MM.1S (cell line): Measurements from ENCODE around the gene MTMR2.

Experiments
- DNase-seq: peaks from one replicate; pipeline ENCODE4 v3.0.0-alpha.2; 2015
- H2AFZ ChIP-seq: fragments of 300-600 bp; sonication (generic); 2 replicates; pipeline ENCODE4 v1.6.0; 2016; ENCODE audit warnings: antibody characterized with exemption, low read length
- H3F3A ChIP-seq: fragments of 300-600 bp; sonication (generic); 2 replicates; pipeline ENCODE4 v1.6.1; 2016; ENCODE audit warnings: mild to moderate bottlenecking, antibody characterized with exemption, low read length, moderate library complexity, mixed read lengths; ENCODE audit not compliant: insufficient read depth
- H3K27ac ChIP-seq: fragments of 300-600 bp; sonication (generic); 2 replicates; pipeline ENCODE4 v1.5.1; 2016; ENCODE audit warnings: mild to moderate bottlenecking, low read length
- H3K27me3 ChIP-seq: fragments of 300-600 bp; sonication (generic); replicated peaks from 2 replicates; pipeline ENCODE4 v1.6.0; 2016; ENCODE audit warnings: low read length; ENCODE audit not compliant: insufficient read depth
- H3K36me3 ChIP-seq: fragments of 300-600 bp; sonication (generic); replicated peaks from 2 replicates; pipeline ENCODE4 v1.6.1; 2016; ENCODE audit warnings: mild to moderate bottlenecking, low read length, mixed read lengths; ENCODE audit not compliant: insufficient read depth
- H3K4me1 ChIP-seq: fragments of 300-600 bp; sonication (generic); 2 replicates; pipeline ENCODE4 v1.6.1; 2016; ENCODE audit warnings: low read length, mixed read lengths
- H3K4me2 ChIP-seq: fragments of 300-600 bp; sonication (generic); 2 replicates; pipeline ENCODE4 v1.6.0; 2016; ENCODE audit warnings: low read depth, low read length
- H3K4me3 ChIP-seq: fragments of 300-600 bp; sonication (generic); 2 replicates; pipeline ENCODE4 v1.5.1; 2016; ENCODE audit warnings: low read length, mixed read lengths
- H3K79me2 ChIP-seq: fragments of 300-600 bp; sonication (generic); 2 replicates; pipeline ENCODE4 v1.6.1; 2016; ENCODE audit warnings: mixed run types, low read length, mixed read lengths
- H3K9ac ChIP-seq: fragments of 300-600 bp; sonication (generic); 2 replicates; pipeline ENCODE4 v1.6.1; 2016; ENCODE audit warnings: low read length, mixed read lengths
- H3K9me2 ChIP-seq: fragments of 300-600 bp; sonication (generic); replicated peaks from 2 replicates; pipeline ENCODE4 v1.6.1; 2016; ENCODE audit warnings: mild to moderate bottlenecking, low read length, mixed read lengths; ENCODE audit not compliant: insufficient read depth
- H3K9me3 ChIP-seq: fragments of 300-600 bp; sonication (generic); replicated peaks from 2 replicates; pipeline ENCODE4 v1.6.1; 2016; ENCODE audit warnings: mild to moderate bottlenecking, low read length, mixed read lengths; ENCODE audit not compliant: insufficient read depth
- H4K20me1 ChIP-seq: fragments of 300-600 bp; sonication (generic); 2 replicates; pipeline ENCODE4 v1.6.1; 2016; ENCODE audit warnings: mild to moderate bottlenecking, low read length, moderate library complexity, mixed read lengths; ENCODE audit not compliant: insufficient read depth
- EZH2 ChIP-seq: fragments of 300-600 bp; sonication (generic); optimal IDR thresholded peaks from 2 replicates; pipeline ENCODE3; 2017; ENCODE audit warnings: low read depth, mild to moderate bottlenecking, antibody characterized with exemption, low read length, mixed read lengths
- EZH2phosphoT487 ChIP-seq: fragments of 300-600 bp; sonication (generic); IDR thresholded peaks from 2 replicates; pipeline ENCODE4 v1.6.1; 2018; ENCODE audit warnings: antibody characterized with exemption, low read length
- TF ChIP-seq, protein P1 (sequence below): fragments of 300-600 bp; sonication (generic); IDR thresholded peaks from 2 replicates; pipeline ENCODE4 v1.5.1; 2016; ENCODE audit warnings: antibody characterized with exemption, low read length, mixed read lengths

Gene MTMR2

DNA sequence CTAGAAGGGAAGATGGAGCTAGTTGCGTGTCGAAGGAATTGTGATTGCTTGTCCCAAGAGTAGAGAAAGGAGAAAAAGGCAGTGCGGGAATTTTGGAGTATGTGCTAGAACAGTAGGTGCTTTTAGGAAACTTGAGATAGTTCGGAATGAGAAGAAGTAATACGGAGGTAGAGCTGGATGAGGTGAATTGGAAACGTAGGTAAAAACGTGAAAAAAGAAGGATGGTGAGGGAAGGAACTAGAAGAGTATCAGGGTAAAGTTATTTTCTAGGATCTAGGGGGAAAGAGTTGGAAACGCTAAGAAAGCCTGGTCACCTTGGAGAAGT lies 132.2 kb downstream of the MTMR2 start:
- peak overlapping the region; percentile 97 for H3K9ac ChIP-seq
- no peak for TF ChIP-seq EZH2phosphoT487
- TF ChIP-seq, protein P1, sequence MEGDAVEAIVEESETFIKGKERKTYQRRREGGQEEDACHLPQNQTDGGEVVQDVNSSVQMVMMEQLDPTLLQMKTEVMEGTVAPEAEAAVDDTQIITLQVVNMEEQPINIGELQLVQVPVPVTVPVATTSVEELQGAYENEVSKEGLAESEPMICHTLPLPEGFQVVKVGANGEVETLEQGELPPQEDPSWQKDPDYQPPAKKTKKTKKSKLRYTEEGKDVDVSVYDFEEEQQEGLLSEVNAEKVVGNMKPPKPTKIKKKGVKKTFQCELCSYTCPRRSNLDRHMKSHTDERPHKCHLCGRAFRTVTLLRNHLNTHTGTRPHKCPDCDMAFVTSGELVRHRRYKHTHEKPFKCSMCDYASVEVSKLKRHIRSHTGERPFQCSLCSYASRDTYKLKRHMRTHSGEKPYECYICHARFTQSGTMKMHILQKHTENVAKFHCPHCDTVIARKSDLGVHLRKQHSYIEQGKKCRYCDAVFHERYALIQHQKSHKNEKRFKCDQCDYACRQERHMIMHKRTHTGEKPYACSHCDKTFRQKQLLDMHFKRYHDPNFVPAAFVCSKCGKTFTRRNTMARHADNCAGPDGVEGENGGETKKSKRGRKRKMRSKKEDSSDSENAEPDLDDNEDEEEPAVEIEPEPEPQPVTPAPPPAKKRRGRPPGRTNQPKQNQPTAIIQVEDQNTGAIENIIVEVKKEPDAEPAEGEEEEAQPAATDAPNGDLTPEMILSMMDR = no peak
- TF ChIP-seq EZH2 = no peak
- H3K27ac ChIP-seq = peak overlapping the region; percentile 96; the same call in 1 of the 2 replicates
- no peaks in the 10 kb centered on the region for H3K27me3 ChIP-seq
- peaks cover 27% of the 10 kb centered on the region for H3F3A ChIP-seq
- H4K20me1 ChIP-seq = no peaks in the 10 kb centered on the region
- peaks cover 22% of the 10 kb centered on the region for H3K4me1 ChIP-seq
- no peaks in the 10 kb centered on the region for H3K9me2 ChIP-seq
- H3K4me2 ChIP-seq = peak overlapping the region; percentile 93
- no peaks in the 10 kb centered on the region for H3K9me3 ChIP-seq
- H3K79me2 ChIP-seq = peaks cover 82% of the 10 kb centered on the region
- H3K36me3 ChIP-seq = no peaks in the 10 kb centered on the region
- H2AFZ ChIP-seq = peak overlapping the region; percentile 85
- H3K4me3 ChIP-seq = peak overlapping the region; percentile 90
- no peak for DNase-seq

DNA sequence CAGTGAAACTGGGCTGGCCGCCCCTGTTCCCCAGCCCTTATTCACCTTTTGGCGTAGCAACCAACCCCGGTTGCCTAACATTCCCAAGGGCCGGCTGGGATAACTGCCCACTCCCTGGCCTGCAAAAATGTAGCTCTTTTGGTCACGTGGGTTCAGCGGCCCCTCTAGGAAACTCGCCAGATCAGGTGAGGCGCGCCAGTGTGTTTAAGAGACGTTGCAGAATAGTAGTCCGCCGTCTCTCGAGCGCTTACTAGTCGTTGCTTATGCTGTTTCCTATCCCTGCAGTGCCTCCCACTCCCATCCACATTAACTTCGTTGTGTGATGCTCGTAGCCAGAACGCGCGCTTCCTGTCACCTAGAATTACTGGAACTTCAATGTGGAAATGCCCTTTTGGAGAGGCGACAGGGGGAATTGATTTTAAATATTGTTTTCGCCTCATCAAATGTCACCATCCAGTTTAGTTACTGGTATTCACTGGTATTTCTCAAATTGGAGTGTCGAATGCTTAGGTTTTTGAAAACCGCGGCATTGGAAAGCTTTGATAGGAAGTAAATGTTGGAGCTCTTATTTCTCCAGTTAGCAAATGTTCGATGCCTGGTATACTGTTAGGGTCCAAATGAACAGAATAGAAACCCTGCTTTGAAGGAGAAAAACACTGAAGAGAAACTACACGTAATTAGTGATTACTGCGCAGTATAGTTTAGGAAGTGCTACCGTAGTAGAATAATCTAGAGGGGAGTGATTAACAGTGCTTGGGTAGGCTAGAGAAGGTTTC lies 132.8 kb downstream of the MTMR2 start:
- Histone ChIP-seq H3K9me3 (no peaks in the 10 kb centered on the region), H3F3A (peaks cover 27% of the 10 kb centered on the region), H4K20me1 (no peaks in the 10 kb centered on the region), H3K27me3 (no peaks in the 10 kb centered on the region), H3K4me2 (peak overlapping the region; percentile 93), H3K79me2 (peaks cover 77% of the 10 kb centered on the region), H3K9me2 (no peaks in the 10 kb centered on the region), H2AFZ (peak overlapping the region; percentile 85), H3K36me3 (no peaks in the 10 kb centered on the region), H3K4me1 (peaks cover 22% of the 10 kb centered on the region), H3K27ac (peak overlapping the region; percentile 96), H3K4me3 (peak overlapping the region; percentile 90), H3K9ac (peak overlapping the region; percentile 97)
- TF ChIP-seq EZH2phosphoT487 (no peak), EZH2 (no peak)
- TF ChIP-seq, protein P1 = no peak
- peak; percentile 81 for DNase-seq

DNA sequence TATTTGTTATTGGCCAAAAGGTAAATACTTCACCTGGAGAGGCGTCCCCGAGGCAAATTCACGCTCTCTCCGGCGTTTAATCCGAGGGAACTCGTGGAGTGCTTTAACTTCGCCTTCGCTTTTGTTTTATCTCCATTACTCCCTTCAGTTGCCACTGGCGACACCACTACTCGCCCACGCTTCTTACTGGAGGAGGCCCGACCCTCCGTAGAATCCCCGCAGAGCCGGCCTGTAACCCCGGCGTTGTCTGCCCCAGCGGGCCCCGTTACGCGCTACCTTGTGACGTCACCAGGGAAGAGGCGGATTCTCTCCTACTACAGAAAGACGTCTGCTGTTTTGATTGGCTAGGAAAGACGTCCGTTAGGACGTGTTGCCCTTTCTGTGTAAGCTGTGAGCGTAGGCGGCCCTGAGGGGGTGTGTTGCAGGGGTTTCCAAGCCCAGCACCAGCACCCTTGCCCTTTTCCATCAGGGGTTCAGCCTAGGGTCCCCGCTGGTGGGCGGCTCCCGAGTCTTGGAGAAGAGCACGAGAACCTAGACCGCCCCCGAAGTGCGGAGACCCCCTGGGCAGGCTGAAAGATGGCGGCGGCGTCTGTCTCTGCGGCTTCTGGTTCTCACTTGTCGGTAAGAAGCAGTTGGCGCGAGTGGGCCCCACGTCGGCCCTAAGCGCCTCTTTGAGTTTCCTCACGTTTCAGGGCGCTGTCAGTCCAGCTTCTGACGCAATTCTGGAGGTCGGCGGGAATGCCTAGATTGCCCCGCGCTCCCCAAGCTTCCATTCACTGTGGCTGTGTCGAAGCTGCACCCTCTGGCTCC lies 133.6 kb downstream of the MTMR2 start, which contains the start of gene CEP57:
CEP57 (plus strand) TSS at position 376 of the 810 bp plus-strand sequence; CDS start at position 577, 201 bp downstream.
- no peaks in the 10 kb centered on the region for H4K20me1 ChIP-seq
- H3K4me1 ChIP-seq = peaks cover 22% of the 10 kb centered on the region
- peak within 1 kb of the TSS; percentile 85 for H2AFZ ChIP-seq
- H3K4me2 ChIP-seq = peak within 1 kb of the TSS; percentile 93
- H3K36me3 ChIP-seq = peaks cover 3% of the 10 kb centered on the region; the same call in 1 of the 2 replicates
- H3F3A ChIP-seq = peaks cover 27% of the 10 kb centered on the region
- peaks cover 75% of the 10 kb centered on the region for H3K79me2 ChIP-seq
- DNase-seq = peak; percentile 99
- TF ChIP-seq EZH2phosphoT487 (no peak), EZH2 (no peak)
- TF ChIP-seq, protein P1 = no peak
- no peaks in the 10 kb centered on the region for H3K27me3 ChIP-seq
- H3K9ac ChIP-seq = peak within 1 kb of the TSS; percentile 97
- H3K9me2 ChIP-seq = no peaks in the 10 kb centered on the region
- H3K27ac ChIP-seq = peak within 1 kb of the TSS; percentile 96
- no peaks in the 10 kb centered on the region for H3K9me3 ChIP-seq
- H3K4me3 ChIP-seq = peak within 1 kb of the TSS; percentile 90
